Islet precursor cell (in vitro differentiated cells): ENCODE measurements around the gene GFI1.

Experiments
- DNase-seq: peaks from one replicate; pipeline ENCODE4 v3.0.0-alpha.2; 2018

The GFI1 gene

DNA sequence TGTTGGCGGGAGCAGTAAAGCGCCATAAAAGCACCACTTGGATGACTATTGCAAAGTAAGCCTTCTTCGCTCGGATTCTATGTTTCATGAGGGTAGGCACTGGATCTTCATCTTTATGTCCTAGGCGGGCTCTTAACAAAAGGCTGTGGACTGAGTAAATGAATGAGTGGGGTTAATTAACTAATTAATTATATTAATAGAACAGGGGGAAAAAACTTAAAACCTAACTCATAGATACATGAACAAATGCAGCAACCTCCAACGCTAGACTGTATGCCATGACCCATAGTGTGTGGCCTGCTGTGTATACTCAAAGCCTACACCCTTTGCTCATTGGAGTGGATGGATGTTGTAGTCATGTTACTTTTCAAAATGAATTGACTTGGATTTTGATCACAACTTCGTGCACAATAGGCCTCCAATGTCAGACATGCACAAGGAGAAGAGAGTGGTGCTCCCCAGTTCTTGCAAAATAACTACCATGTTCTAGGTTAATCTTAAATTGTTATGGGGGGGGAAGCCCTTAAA, 417 bp upstream of the GFI1 start:
- DNase-seq = no peak

DNA sequence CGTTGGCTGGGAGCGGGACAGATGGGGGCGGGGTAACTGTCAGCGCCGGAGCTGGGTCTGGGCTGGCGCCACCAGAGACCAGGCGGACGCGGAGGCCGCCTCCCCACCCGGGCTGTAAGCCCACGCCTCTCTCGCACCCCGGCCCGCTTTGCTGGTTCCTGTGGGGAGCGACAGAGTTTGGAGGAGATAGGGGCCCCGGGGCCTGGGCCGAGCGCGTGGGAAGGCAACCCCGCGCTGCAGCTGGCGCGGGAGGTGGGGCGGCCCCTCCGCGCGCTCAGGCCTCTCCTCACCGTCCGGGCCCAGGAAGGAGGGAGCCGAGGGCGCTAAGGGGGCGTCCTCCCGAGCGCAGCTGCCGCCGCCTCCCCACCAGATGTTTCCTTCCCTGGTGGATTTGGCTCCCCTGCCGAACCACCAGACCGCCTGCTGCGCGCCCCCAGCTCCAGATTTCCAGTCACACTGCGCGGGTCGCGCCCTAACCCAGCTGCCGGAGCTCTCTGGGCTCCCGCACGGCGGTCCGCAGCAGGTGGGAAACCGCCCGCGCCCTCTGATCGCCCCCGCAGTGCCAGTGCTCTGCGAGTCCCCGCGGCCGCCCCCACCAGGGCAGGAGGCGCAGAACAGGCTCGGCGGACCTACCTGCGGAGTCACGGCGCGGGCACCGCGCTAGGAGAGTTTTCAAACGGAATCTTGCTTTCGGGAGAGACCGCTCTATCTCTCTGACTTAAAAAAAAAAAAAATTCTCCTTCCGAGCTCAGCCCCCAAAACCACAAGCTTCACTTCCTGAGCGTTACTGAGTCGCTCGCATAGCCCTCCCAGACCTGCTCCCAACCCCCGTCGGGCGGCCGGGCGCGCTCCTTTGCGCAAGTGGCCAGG, 1.1 kb downstream of the GFI1 start:
- DNase-seq = peak; percentile 82

DNA sequence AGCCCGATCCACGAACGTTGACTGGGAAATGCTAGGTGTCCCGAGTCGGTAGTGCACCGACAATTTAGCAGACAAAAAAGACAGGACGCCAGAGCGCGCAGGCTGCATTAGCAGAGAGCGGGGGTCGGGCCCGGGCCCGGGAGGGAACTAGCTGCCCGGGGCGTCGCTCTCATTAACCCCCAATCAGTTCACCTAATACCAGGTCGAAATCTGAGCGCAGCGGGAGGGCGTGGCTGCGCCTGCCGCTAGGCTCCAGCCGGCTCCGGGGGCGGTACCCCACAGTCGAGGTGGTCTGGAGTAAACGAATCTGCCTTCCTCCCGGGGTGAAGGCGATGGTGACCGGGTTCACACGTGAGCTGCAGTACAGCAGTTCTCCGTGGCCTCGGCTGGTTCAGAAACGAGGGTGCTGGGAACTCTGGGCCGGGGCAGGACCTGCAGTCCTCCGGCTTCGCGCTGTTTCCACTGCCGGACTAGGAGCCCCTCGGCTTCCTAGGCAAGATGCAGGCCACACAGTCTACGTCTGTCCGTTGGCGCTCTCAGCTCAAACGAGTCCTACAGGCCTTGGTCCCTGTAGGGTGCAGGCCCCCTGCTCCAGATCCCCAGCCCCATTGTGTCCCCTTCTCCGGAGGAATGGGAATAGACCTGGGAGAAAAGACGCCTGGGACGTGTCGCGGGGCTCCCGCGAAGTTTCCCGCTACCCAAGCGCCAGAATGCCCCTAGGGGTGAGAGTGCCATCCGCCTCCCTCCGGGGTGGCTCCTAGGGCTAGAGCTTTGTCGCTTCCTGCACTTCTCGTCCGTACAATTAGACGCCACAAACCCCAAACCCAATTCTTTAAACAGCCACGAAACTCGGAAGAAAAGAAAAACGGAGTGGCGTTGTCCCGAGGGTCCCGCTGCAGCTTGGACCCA, 2.0 kb downstream of the GFI1 start:
- peak; percentile 71 for DNase-seq

DNA sequence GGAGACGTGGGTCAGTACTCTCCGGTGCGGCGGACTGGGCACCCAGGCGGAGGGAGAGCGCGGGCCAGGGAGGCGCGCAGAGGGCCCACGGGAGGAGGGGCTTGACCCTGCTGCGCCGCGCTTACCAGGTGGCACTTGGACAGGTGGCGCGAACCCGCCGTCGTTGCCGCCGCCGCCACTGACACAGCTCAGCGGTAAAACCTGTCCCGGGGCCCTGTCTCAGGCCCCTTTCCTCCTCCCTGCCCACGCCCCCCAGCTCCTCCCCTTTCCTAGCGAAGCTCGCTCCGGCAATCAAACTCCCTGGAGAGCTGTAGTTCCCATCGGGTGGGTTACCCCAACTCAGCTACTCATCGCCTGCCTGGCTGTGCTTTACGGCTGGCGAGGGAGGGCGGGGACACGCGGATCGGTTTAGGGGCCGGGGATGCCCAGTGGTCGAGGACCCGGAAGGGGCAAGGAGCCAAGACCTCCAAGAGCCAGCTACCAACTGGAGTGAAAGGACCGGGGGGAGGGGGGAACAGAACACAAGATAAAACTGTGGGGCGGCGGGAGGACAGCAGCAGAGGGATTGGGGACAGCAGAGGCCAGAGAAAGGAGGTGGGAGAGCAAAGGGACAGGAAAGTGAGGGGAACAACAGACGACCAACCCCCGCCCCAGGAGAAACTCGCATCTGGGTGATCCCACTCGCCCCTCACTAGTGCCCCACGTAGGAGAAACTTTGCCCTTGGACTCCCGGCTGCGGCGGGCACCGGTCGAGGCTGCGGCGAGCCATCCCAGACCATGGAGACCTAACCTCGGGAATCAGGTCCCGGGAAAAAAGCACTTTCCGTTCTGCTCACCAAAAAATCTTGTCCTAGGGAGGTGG, 2.9 kb downstream of the GFI1 start:
- peak; percentile 61 for DNase-seq

DNA sequence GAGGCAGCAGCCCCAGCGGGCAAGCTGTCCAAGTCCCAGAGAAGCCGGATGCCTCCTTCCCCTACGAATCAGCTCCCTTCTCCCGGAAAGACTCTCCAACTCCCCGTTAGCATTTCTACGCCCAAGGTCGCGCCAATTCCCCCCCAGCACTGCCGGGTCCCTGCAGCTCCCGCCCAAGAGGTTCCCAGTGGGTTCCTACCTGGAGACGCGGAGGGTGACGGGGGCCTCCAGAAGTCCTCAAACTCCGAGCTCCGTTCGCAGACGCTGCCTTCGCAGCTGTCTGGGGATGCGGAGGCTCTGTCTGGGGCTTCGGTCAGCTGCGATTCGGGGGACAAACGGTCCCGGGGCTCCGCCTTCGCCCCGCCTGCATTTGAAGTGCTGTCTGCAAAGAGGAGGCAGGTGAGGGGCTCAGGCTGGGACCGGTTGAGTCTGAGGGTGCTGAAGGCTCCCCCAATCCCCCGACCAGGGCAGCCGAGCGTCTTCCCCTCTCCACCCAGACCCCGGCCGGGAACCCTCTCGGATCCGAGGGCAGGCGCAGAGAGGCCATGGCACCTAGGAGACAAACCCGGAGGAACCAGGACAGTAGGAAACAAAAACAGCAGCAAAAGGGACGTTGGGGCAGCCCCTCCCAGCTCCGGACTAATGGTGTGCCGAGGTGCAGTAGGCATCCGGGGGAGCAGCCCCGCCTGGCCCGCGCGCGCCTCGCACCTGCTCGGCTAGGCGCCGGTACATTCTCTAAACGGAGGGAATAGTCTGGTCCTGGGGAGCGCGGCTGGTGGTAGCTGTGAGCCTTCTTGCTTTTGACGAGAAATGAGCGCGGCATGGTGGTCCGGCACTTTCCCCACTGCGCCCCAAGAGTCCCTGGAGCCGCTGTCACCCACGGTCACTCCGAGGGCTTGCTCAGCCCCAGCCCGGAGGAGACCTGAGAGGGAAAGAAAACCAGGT, 3.8 kb downstream of the GFI1 start:
- DNase-seq = peak; percentile 59

DNA sequence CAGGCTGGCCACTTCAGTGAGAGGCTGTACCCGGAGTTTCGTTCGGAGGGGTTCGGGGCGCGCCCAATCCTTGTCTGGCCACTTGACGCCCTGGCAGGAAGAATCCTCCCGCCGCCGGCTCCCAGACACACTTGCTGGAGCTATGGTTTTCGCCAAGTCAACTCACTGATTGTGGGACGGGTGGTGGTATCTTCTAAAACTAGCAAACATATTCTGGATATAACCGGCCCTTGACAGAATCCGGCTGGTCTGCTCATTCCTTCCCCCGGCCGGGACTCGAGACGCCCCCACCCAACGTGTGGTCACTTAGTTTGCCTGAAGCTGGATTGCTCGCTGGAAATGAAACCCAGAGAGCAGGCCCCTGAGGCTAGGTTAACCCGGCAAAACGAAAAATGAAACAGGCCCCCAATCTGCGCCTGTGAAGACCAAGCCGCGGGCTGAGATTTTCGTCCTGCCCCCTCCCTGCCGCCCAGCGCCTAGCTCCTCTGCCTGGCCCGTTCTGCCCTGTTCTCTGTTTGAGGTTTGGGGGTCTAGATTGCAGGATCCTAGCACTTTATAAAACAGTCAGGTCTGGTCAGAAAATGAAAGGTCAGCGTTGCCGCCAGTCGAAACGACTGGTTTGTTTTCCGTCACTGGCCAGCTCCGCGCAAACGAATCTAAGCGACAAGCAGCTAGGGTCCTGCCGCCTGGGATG, 4.6 kb downstream of the GFI1 start:
- DNase-seq = peak; percentile 64

DNA sequence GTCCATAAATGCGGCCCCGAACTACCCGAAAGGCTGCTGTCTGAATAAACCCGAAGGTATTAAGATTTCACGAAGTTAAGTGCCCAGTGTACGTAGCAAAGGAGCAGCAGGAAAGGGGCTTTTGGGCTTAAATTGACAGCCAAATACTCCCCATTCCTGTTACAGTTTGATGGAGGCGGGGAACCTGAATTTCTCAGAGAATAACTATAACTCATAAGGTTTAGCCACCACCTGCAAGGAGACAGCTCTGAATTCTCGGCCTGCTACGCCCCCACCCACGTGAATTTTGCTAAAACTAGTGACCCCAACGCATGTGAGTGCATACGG, 5.2 kb downstream of the GFI1 start:
- DNase-seq = no peak

DNA sequence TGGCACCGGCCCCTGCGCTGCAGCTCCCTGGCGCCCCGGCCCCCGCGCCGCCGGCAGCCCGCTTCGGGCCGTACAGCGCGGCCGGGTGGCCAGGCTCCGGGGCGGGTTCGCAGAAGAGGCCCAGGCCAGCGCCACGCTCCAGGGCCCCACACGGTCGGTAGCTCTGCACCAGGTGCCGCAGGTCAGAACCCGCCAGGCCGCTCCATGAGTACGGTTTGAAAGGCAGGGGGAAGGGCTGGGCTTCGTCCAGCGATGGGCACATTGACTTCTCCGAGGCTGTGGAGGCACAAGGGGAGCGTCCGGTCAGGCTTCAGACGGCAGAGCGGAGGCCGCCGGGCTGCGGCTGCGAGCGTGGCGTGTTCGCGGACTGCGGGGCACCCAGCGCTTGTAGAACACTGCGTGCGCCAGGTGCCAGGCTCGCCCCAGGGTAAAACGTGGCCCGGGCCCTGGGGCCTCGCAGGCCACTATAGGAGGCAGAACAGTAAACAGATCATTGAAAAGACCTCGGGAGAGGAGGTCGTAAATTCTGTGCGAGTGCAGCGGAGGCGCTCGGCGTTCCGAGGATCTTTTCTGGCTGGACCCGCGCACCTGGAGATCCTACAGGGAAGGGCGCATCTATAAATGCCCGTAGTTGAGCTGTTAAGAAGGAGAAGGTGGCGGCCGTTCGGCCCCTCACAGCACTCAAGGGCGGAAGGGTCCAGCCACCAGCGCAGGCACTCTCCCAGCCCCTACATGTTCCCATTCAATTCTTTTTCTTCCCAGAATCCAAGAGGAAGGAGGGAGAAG, 5.7 kb downstream of the GFI1 start:
- DNase-seq = peak; percentile 62

DNA sequence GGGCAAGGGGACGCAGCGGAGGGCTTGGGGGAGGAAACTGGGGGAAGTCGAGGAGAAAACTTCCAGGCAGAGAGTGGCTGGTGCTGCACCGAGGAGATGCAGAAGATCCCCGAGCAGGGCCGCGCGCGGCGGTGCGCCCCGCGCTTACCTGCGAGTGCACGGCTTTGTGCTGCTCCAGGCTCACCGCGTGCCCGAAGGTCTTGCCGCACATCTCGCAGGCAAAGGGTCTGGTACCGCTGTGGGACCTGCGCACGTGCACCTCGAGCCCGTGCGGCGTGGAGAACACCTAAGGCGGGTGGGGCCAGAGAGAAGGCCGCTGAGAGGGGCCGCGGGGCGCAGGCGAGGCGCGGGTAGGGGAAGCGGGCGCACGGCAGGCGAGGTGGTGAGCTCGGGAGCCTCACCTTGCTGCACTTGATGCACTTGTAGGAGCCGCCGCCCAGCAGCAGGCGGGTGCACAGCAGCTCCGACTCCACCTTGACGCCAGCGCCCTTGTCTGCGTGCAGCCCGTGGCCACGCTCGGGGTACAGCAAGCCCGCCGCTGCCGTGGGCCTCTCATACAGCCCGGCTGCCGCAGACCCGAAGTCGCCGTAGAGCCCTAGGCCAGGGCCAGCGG, 6.4 kb downstream of the GFI1 start:
- peak; percentile 63 for DNase-seq

DNA sequence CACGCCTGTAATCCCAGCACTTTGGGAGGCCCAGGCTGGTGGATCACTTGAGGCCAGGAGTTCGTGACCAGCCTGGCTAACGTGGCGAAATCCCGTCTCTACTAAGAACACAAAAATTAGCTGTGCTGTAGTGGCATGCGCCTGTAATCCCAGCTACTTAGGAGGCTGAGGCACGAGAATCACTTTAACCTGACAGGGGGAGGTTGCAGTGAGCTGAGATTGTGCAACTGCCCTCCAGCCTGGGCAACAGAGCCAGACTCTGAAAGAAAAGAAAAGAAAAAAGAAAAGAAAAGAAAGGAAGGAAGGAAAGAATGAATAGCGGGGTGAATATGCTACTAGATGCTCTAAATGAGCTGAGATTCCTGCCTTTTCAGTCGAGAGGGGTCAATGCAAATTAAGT, 7.1 kb downstream of the GFI1 start:
- no peak for DNase-seq

DNA sequence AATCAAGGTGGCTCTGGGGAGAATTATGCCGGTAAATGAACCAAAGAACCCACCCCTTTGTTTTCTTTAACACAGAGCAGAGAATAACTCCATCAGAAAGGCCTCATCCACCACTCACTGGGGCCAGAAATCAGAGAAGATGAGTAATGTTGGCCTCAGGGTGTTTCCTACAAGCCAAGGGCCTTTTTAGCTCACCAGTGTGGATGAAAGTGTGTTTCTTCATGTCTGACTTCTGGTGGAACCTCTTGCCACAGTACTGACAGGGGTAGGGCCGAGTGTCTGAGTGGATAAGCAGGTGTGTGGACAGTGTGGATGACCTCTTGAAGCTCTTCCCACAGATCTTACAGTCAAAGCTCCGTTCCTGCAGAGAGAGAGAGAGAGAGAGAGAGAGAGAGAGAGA, 8.3 kb downstream of the GFI1 start:
- no peak for DNase-seq

DNA sequence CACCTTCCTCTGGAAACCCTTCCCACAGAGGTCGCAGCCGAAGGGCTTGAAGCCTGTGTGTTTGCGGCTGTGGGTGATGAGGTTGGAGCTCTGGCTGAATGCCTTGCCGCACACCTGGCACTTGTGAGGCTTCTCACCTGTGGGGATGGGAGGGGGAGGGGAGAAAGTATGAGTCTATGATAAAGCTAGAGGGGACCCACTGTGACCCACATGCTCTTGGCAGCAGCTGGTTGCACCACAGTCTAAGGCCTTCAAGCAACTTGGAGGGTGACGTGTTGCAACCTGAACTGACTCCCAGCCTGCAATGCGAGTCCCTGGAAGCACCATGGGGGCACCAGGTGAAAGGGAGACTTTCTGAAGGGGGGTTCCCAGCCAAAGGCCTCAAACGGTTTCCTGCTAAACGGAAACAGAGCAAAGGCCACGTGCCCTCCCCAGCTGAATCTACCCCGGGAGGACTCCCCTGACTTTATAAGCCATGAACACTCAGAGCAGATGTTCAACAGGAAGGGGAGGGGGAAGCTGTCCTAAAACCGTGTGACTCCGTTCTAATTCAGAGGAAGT, 10.6 kb downstream of the GFI1 start:
- DNase-seq = no peak

DNA sequence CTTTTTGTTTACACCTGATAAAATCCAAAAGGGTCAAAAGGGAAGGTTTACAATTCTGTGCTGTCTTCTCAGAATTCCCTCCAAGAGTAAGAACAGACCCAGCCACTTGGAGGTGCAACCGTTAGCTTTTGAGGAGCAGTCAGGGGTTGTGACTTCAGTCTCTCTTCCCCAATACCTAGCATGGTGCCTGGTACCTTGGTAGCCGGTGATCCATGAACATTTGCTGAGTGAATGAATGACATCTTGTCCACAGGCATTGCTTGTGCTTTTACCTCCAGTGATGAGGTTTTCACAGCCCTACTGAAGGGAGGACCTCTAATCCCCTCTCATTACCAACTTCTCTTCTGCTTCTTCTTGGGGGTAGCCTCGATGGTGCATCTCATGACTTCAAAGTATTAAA, 11.7 kb downstream of the GFI1 start:
- DNase-seq = no peak

DNA sequence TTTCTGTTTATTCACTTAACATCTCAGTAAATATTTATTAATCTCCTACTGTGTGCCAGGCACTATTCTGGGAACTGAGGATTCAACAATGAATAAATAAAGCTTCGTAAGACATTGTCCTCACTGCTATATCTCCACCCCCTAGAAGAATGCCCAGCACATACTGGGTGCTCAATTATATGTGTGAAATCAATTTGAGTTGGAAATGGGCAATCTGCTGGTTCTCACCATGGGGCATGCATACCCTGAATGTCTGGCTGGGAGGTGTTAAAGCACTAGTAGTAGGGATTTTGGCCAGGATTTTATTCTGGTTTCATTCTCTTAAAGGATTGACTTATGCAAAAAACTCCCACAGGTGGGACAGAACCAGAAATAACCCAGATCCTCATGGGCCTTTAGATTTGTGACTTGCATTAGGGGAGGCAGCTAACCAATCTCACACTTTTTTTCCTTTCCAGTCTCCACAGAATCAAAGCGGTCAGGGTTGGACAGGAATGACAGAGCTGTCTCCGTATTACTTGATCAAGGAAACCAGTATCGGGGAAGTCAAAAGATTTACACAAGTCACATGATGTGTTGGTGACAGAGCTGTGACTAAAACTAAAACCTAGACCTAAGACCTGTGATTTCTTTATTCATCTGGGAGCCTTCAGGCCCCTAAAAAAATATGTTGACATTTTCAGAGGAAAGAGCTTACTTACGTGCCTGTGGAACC, 12.8 kb downstream of the GFI1 start:
- no peak for DNase-seq

DNA sequence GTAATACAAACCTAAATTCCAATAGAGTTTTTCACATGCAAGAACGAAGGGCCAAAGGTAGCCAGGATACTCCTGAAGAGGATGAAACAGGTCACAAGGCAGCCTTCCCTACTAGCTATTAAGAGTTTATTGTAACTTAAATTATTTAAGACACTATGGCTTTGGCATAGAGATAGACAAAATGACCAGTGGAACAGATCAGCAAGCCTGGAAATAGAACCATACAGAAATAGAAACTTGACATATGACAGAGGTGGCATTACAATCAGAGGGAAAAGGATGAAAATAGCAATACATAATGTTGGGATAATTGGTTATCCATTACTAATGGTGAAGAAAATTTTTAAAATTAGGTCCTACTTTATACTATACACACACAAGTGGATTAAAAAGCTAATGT, 16.5 kb downstream of the GFI1 start:
- no peak for DNase-seq

DNA sequence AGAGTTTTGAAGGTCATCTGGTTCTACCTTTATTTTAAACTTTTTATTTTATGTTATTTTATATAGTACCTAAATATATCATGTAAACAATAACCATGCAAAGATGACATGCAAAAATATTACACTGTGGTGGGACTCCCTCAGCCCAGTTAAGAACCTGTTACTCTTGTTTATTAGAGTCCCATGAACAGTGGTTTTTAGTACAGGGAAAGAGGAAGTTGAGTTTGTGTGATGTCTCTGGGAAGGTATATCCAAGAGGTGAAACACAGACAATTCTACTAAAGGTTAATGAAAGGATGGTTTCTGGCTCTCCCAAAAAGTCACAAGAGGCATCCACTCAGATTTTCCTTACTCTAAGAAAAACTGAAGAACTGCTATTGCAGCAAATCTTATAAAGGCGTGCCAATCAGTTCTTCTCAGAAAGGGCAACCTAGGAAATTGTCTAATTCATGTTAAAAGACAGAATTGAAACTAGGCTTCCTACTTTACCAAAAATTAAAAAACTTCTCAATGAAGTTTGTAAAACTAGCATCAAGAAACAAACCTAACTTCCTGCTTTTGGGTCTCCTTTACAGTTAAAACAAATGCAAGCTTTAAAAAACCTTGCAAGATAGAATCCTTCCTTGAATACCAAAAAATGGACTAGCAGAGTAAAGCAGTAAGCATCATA, 19.9 kb downstream of the GFI1 start:
- no peak for DNase-seq

DNA sequence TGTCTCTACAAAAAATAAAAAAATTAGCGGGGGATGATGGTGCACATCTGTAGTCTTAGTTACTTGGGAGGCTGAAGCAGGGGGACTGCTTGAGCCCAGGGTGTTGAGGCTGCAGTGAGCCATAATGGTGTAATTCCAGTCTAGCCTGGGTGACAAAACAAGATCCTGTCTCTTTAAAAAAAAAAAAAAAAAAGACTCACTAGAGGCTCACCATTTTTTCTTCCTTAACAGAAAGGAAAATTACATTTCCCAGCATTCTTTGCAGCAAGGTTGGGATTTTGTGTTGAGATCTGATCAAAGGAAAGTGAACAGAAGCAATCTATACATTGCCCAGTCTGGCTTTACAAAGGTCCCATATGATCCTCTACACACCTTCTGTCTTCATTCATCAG, 21.5 kb downstream of the GFI1 start:
- DNase-seq = no peak

DNA sequence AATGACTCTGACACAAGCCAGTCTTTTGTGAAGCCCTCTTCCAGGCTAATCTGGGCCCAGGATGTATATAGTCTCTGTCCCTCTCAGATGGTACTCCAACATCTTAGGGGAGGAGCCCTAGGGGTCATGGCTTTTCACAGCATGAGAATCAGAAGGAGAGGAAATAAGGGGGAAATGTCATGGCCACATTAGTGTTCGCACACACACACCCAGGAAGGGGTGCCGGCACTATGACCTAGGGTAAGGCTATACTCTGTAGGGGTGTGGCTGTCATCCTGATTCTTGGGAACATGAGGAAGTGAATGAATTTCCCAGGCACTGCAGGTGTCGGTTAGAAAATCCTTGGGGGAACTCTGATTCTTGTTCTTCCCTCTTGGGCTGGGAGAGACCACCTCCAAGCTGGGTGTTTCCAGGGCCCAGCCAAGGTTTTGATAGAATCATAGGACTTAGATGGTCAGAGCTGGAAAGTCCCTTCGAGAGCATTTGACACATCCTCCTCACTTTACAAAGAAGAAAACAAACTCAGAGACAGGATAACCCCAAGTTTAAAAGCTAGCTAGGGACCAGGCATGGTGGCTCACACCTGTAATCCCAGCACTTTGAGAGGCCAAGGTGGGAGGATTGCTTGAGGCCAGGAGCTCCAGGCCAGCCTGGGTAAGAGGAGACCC, 22.0 kb downstream of the GFI1 start:
- no peak for DNase-seq
